K562 (cell line): ENCODE data around the gene PRSS27. TPM values are rescaled to one million over a fixed set of nuclear protein-coding genes. Genes with fewer than 3 reads are reported as not detected.
A peak's percentile ranks its signal among the peaks of the same experiment; 100 is the strongest.

Source experiments
- ADNP ChIP-seq: fragments of 200-800 bp; sonication (Bioruptor generic); IDR thresholded peaks from 2 replicates; pipeline ENCODE4 v1.6.1; 2016; ENCODE audit warnings: missing genetic modification characterization, missing compliant biosample characterization
- BRD9 ChIP-seq: fragments of 450-650 bp; IDR thresholded peaks from 2 replicates; pipeline ENCODE4 v1.6.1; 2018; ENCODE audit warnings: low read depth; ENCODE audit not compliant: partially characterized antibody
- CBFA2T3 ChIP-seq: fragments of 450-650 bp; IDR thresholded peaks from 2 replicates; pipeline ENCODE4 v1.6.1; 2017
- CCAR2 ChIP-seq: fragments of 200-400 bp; formaldehyde crosslinking; IDR thresholded peaks from 2 replicates; pipeline ENCODE4 v1.6.1; 2017; ENCODE audit warnings: mild to moderate bottlenecking, low read depth, low read length
- DIDO1 ChIP-seq: fragments of 450-650 bp; IDR thresholded peaks from 2 replicates; pipeline ENCODE4 v1.6.1; 2016; ENCODE audit warnings: low read depth, missing biosample characterization, missing genetic modification characterization
- ETV6 ChIP-seq, 3 experiments: fragments of 150-350 bp in 1 of 3; sonication (generic) in 1 of 3; formaldehyde crosslinking in 1 of 3; IDR thresholded peaks; 2 replicates each; pipeline versions ENCODE4 v1.6.1 to v1.8.0; 2014 to 2022; ENCODE audit warnings: borderline replicate concordance in 2 of 3, low read depth in 2 of 3, antibody characterized with exemption in 1 of 3, low read length in 1 of 3, mild to moderate bottlenecking in 1 of 3, missing genetic modification reagents in 1 of 3
- HDGF ChIP-seq: fragments of 450-650 bp; IDR thresholded peaks from 2 replicates; pipeline ENCODE4 v1.6.1; 2016
- ILF3 ChIP-seq: fragments of 450-650 bp; IDR thresholded peaks from 2 replicates; pipeline ENCODE4 v1.6.1; 2018; ENCODE audit warnings: antibody characterized with exemption, mild to moderate bottlenecking, moderate library complexity, borderline replicate concordance
- MYC ChIP-seq, 2 experiments: fragments of 250-450 bp in 1 of 2; sonication (Bioruptor Pico) in 1 of 2; IDR thresholded peaks; 2 replicates each; pipeline versions ENCODE4 v1.5.1 to v1.6.1; 2012 to 2021; ENCODE audit warnings: low read depth in 2 of 2, borderline replicate concordance in 1 of 2, improper control_type of control experiment in 1 of 2, low read length in 1 of 2, mild to moderate bottlenecking in 1 of 2, moderate library complexity in 1 of 2
- PCBP1 ChIP-seq: fragments of 200-400 bp; formaldehyde crosslinking; IDR thresholded peaks from 2 replicates; pipeline ENCODE4 v1.6.1; 2018; ENCODE audit warnings: mild to moderate bottlenecking, low read depth, low read length; ENCODE audit not compliant: poor library complexity, severe bottlenecking
- RBM17 ChIP-seq: fragments of 200-400 bp; formaldehyde crosslinking; IDR thresholded peaks from 2 replicates; pipeline ENCODE4 v1.6.1; 2017; ENCODE audit warnings: low read depth, mild to moderate bottlenecking, low read length, borderline replicate concordance
- RNF2 ChIP-seq: sonication (generic); IDR thresholded peaks from 2 replicates; pipeline ENCODE4 v1.6.1; 2016
- RUNX1 ChIP-seq: sonication (generic); IDR thresholded peaks from 2 replicates; pipeline ENCODE4 v1.6.1; 2016; ENCODE audit warnings: antibody characterized with exemption, low read depth
- SAFB ChIP-seq: fragments of 200-400 bp; formaldehyde crosslinking; IDR thresholded peaks from 2 replicates; pipeline ENCODE4 v1.6.1; 2017; ENCODE audit warnings: low read depth, low read length, borderline replicate concordance
- SIX5 ChIP-seq, 2 experiments: IDR thresholded peaks; 2 replicates each; pipeline ENCODE4 v1.6.1; 2011; ENCODE audit warnings: low read length in 2 of 2, borderline replicate concordance in 1 of 2, low read depth in 1 of 2, mild to moderate bottlenecking in 1 of 2, moderate library complexity in 1 of 2; ENCODE audit not compliant: insufficient read depth in 1 of 2
- SMAD4 ChIP-seq: fragments of 250-450 bp; sonication (Bioruptor Pico); conservative IDR thresholded peaks from 2 replicates; pipeline ENCODE4 v1.8.0; 2021; ENCODE audit warnings: inconsistent platforms, mild to moderate bottlenecking, moderate library complexity
- SNIP1 ChIP-seq: fragments of 450-650 bp; IDR thresholded peaks from 2 replicates; pipeline ENCODE4 v1.7.1; 2017; ENCODE audit warnings: low read depth, mild to moderate bottlenecking
- TAF7 ChIP-seq: fragments of 450-650 bp; IDR thresholded peaks from 2 replicates; pipeline ENCODE4 v1.6.1; 2016; ENCODE audit warnings: missing genetic modification characterization, missing compliant biosample characterization
- YBX1 ChIP-seq: fragments of 450-650 bp; IDR thresholded peaks from 2 replicates; pipeline ENCODE4 v1.7.1; 2016; ENCODE audit warnings: mild to moderate bottlenecking
- ZFX ChIP-seq: sonication (generic); formaldehyde crosslinking; IDR thresholded peaks from 2 replicates; pipeline ENCODE4 v1.8.0; 2022; ENCODE audit warnings: mild to moderate bottlenecking, missing genetic modification reagents, moderate library complexity
- ZNF3 ChIP-seq: fragments of 250-450 bp; sonication (Bioruptor Pico); IDR thresholded peaks from 2 replicates; pipeline ENCODE4 v1.5.0; 2021; ENCODE audit warnings: mild to moderate bottlenecking, moderate library complexity
- ZNF707 ChIP-seq: fragments of 250-450 bp; sonication (Bioruptor Pico); conservative IDR thresholded peaks from 2 replicates; pipeline ENCODE4 v1.8.0; 2022; ENCODE audit warnings: inconsistent platforms, mild to moderate bottlenecking, moderate library complexity
- polyA plus RNA-seq, 8 experiments: library from polyadenylated mRNA; depleted of rRNA in 4 of 8; stranded (reverse) in 5 of 8; unstranded in 3 of 8; fragments of >200 nt; fragmentation: Nextera tagmentation in 2 of 8; fragmentation: Illumina TruSeq in 1 of 8; extraction: Ambion mirVana in 2 of 8; extraction: Trizol in 1 of 8; gene quantifications; 2 replicates each; pipeline versions ENCODE4 v1.2.1 to v1.2.3, GENCODE V29; 2011 to 2014; ENCODE audit warnings: inconsistent platforms in 1 of 8, missing spikeins in 1 of 8
- total RNA-seq, 7 experiments: library from RNA; depleted of rRNA in 6 of 7; stranded (reverse); fragments of >200 nt in 6 of 7; fragmentation: Illumina TruSeq in 2 of 7; extraction: Trizol in 2 of 7; gene quantifications; 2 replicates each; pipeline versions ENCODE4 v1.2.1 to v1.2.3, GENCODE V29; 2011 to 2021; ENCODE audit warnings: low replicate concordance in 1 of 7
- TF ChIP-seq, protein P1 (sequence below): fragments of 250-450 bp; sonication (Bioruptor Pico); IDR thresholded peaks from 2 replicates; pipeline ENCODE4 v1.8.0; 2021; ENCODE audit warnings: borderline replicate concordance, mild to moderate bottlenecking, moderate library complexity; ENCODE audit not compliant: poor library complexity, severe bottlenecking
- TF ChIP-seq, protein P2 (sequence below): fragments of 150-350 bp; IDR thresholded peaks from 2 replicates; pipeline ENCODE4 v1.6.1; 2014; ENCODE audit warnings: low read depth, mild to moderate bottlenecking, low read length, borderline replicate concordance

PRSS27 gene
- total and polyA plus RNA-seq, 9 of the 15 experiments (the other 6 are each of a cell fraction or from before 2014, with no cell fraction given) = 0.09 to 0.20 (median 0.17) TPM; not detected in 5

DNA sequence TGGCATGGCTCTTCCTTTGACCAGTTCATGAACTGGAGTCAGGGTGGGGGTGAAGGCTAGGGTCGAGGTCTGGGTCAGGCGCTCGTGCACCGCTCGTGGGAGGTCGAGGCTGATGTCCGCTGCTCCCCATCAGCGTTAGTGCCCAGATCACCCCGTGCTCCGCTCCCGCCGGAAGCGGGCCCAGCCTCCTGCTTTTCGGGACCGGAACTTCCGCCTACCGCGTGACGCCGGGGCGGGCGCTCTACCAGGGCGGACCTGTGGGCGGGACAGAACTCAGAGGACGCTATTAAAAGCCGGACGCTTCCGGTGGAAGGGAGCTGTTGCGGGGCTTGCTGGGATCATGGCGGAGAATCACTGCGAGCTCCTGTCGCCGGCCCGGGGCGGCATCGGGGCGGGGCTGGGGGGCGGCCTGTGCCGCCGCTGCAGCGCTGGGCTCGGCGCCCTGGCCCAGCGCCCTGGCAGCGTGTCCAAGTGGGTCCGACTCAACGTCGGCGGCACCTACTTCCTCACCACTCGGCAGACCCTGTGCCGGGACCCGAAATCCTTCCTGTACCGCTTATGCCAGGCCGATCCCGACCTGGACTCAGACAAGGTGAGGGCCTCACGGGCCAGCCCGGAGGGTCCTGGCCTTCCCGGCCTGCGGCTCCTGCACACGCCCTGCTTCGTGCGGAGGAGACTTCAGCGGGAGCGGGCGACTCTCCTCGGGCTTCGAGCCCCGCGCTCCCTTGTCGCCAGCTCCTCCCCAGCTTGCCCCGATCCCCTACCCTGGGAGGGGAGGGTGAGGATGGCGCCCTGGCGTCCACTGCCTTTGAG lies 37.6 kb downstream of the PRSS27 start, which contains the start of gene KCTD5 (continued):
- TF ChIP-seq YBX1 (no peak), RUNX1 (peak; percentile 64; the same call in 1 of the 2 replicates), SNIP1 (no peak; the same call in 1 of the 2 replicates), ADNP (no peak), RBM17 (no peak), SAFB (0 out of 2 replicates have a peak, but pooled peaks have one; percentile 13), HDGF (no peak), CBFA2T3 (no peak), PCBP1 (peak; percentile 78), CCAR2 (no peak), SMAD4 (CRISPR knock-in tag) (no peak), RNF2 (peak; percentile 74), MYC (IDR thresholded peaks at IDR 0.05; ENCODE audit: low read depth, low read length) (peak; percentile 98), MYC (CRISPR knock-in tag; IDR thresholded peaks at IDR 0.05; ENCODE audit: borderline replicate concordance, low read depth) (peak; percentile 71; the same call in 1 of the 2 replicates), ZFX (CRISPR knock-in tag) (peak; percentile 91), TAF7 (tag) (peak; percentile 67), ILF3 (no peak), SIX5 (IDR thresholded peaks at IDR 0.05; ENCODE audit: borderline replicate concordance in 1 of 2, insufficient read depth in 1 of 2, low read depth in 1 of 2, low read length in 2 of 2) (peak; percentile 69 to 76; a peak in 3 of 4 replicates), ZNF707 (no peak), ZNF3 (CRISPR knock-in tag) (no peak), ETV6 (IDR thresholded peaks at IDR 0.05; ENCODE audit: borderline replicate concordance in 1 of 2, low read depth in 2 of 2, low read length in 1 of 2) (peak in 1 of 2 experiments; percentile 80; a peak in 1 of 4 replicates), ETV6 (CRISPR knock-in tag; IDR thresholded peaks at IDR 0.05; ENCODE audit: borderline replicate concordance) (no peak; the same call in 1 of the 2 replicates), BRD9 (peak; percentile 76), DIDO1 (tag) (peak; percentile 92)
- TF ChIP-seq, protein P1, sequence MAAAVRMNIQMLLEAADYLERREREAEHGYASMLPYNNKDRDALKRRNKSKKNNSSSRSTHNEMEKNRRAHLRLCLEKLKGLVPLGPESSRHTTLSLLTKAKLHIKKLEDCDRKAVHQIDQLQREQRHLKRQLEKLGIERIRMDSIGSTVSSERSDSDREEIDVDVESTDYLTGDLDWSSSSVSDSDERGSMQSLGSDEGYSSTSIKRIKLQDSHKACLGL = peak; percentile 75
- TF ChIP-seq, protein P2, sequence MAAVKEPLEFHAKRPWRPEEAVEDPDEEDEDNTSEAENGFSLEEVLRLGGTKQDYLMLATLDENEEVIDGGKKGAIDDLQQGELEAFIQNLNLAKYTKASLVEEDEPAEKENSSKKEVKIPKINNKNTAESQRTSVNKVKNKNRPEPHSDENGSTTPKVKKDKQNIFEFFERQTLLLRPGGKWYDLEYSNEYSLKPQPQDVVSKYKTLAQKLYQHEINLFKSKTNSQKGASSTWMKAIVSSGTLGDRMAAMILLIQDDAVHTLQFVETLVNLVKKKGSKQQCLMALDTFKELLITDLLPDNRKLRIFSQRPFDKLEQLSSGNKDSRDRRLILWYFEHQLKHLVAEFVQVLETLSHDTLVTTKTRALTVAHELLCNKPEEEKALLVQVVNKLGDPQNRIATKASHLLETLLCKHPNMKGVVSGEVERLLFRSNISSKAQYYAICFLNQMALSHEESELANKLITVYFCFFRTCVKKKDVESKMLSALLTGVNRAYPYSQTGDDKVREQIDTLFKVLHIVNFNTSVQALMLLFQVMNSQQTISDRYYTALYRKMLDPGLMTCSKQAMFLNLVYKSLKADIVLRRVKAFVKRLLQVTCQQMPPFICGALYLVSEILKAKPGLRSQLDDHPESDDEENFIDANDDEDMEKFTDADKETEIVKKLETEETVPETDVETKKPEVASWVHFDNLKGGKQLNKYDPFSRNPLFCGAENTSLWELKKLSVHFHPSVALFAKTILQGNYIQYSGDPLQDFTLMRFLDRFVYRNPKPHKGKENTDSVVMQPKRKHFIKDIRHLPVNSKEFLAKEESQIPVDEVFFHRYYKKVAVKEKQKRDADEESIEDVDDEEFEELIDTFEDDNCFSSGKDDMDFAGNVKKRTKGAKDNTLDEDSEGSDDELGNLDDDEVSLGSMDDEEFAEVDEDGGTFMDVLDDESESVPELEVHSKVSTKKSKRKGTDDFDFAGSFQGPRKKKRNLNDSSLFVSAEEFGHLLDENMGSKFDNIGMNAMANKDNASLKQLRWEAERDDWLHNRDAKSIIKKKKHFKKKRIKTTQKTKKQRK = no peak
